BLaER1 treated with 17β-estradiol and CSF1 and Interleukin-3, amounts not matched to agents 10 nM and 100 nM (cell line): ENCODE results near the gene HNMT.
A peak's percentile ranks its signal among the peaks of the same experiment; 100 is the strongest.
"Not testable (repeated sequence)": the region's sequence is repeated elsewhere in the genome, so short reads cannot be mapped to it uniquely, and the experiment has no call there.

Source experiments
- H3K27ac ChIP-seq, 11 experiments: shearing (Covaris generic); formaldehyde crosslinking; 2 replicates each; pipeline ENCODE4 v1.8.1; 2022
- H3K27me3 ChIP-seq, 11 experiments: shearing (Covaris generic); formaldehyde crosslinking; 2 replicates each; pipeline ENCODE4 v1.8.1; 2022
- H3K36me3 ChIP-seq, 11 experiments: shearing (Covaris generic); formaldehyde crosslinking; 2 replicates each; pipeline ENCODE4 v1.8.1; 2022
- H3K4me1 ChIP-seq, 10 experiments: shearing (Covaris generic); formaldehyde crosslinking; 2 replicates each; pipeline ENCODE4 v1.8.1; 2022
- H3K4me2 ChIP-seq, 11 experiments: shearing (Covaris generic); formaldehyde crosslinking; 2 replicates each; pipeline ENCODE4 v1.8.1; 2022
- H3K4me3 ChIP-seq, 10 experiments: shearing (Covaris generic); formaldehyde crosslinking; 2 replicates each; pipeline ENCODE4 v1.8.1; 2022
- H3K9ac ChIP-seq, 11 experiments: shearing (Covaris generic); formaldehyde crosslinking; 2 replicates each; pipeline ENCODE4 v1.8.1; 2022
- H3K9me3 ChIP-seq, 11 experiments: shearing (Covaris generic); formaldehyde crosslinking; replicated peaks in 1 of 11; 2 replicates each; pipeline ENCODE4 v1.8.1; 2022
- H4K20me1 ChIP-seq, 11 experiments: shearing (Covaris generic); formaldehyde crosslinking; 2 replicates each; pipeline ENCODE4 v1.8.1; 2022
- Cebpa-rat ChIP-seq, 11 experiments: shearing (Covaris generic); IDR thresholded peaks; 2 replicates each; pipeline ENCODE4 v1.8.1; 2022

HNMT gene

GRCh38 chr2:137963535-137964065, 673 bp upstream of the HNMT start:
- peak overlapping the region in 7 of 11 experiments; percentile 8 to 96 (median 88); a peak in 13 of 22 replicates for H3K27ac ChIP-seq
- peaks cover 0 to 20% (median 0%) of the 10 kb centered on the region in 11 experiments; a peak in 6 of 22 replicates for H3K36me3 ChIP-seq
- peak overlapping the region in 6 of 11 experiments; percentile 29 to 88 (median 73); a peak in 12 of 22 replicates for H3K9ac ChIP-seq
- H3K9me3 ChIP-seq, result peaks cover 0 to 43% (median 4%) of the 10 kb centered on the region in 11 experiments; a peak in 8 of 22 replicates
- no peak for TF ChIP-seq Cebpa-rat (IDR thresholded peaks at IDR 0.05)
- peak overlapping the region in 2 of 10 experiments; percentile 65 to 73; a peak in 4 of 20 replicates for H3K4me3 ChIP-seq
- H3K4me2 ChIP-seq, result peak overlapping the region in 6 of 11 experiments; percentile 56 to 98 (median 77); a peak in 12 of 22 replicates
- H3K4me1 ChIP-seq, result peaks cover 0 to 95% (median 31%) of the 10 kb centered on the region in 10 experiments; a peak in 12 of 20 replicates
- H3K27me3 ChIP-seq, result no peaks in the 10 kb centered on the region
- no peaks in the 10 kb centered on the region for H4K20me1 ChIP-seq

DNA sequence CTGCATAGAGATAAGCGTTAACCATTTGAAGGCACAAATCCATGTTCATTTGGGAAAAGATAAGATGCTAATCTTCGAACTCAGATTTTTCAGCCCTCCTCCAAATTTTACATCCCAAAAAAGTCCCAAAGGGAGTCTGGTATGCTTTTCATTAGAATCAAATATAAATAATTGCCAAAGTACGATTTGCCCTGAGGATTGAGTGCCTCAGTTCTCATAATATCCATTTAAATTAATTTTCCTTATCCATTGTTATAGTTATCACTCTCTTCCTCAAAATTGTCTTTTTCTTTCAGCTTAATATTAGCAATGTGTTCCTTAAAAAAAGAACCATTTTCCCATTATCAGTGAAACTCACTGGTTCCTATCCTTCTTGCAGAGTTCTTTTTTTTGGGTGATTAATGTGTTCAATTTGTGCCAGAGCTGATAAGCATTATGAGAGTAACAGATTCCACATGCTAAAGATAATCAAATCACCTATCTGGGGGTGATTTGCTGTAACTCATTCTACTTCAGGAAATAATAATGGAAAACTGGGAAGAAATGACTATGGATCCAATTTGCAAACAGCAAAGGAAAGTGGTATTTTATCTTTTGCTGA, 686 bp downstream of the HNMT start:
- Histone ChIP-seq H3K9ac (peak overlapping the region in 5 of 11 experiments; percentile 53 to 88 (median 80); a peak in 9 of 22 replicates), H3K4me3 (peak overlapping the region in 4 of 10 experiments; percentile 58 to 73 (median 62); a peak in 8 of 20 replicates), H4K20me1 (no peaks in the 10 kb centered on the region; a peak in 1 of 22 replicates), H3K27me3 (no peaks in the 10 kb centered on the region), H3K4me2 (peak overlapping the region in 6 of 11 experiments; percentile 56 to 98 (median 77); a peak in 11 of 22 replicates), H3K9me3 (peaks cover 0 to 42% (median 4%) of the 10 kb centered on the region in 11 experiments; a peak in 8 of 22 replicates), H3K4me1 (peaks cover 0 to 95% (median 32%) of the 10 kb centered on the region in 10 experiments; a peak in 12 of 20 replicates), H3K27ac (peak overlapping the region in 6 of 11 experiments; percentile 50 to 96 (median 90); a peak in 12 of 22 replicates), H3K36me3 (peaks cover 0 to 24% (median 0%) of the 10 kb centered on the region in 11 experiments; a peak in 6 of 22 replicates)
- TF ChIP-seq Cebpa-rat (IDR thresholded peaks at IDR 0.05), result no peak

- Histone ChIP-seq H3K36me3 (peaks cover 0 to 35% (median 0%) of the 10 kb centered on the region in 11 experiments; a peak in 6 of 22 replicates), H3K4me3 (peak overlapping the region in 4 of 10 experiments; percentile 28 to 73 (median 62); a peak in 7 of 20 replicates), H3K27ac (peak overlapping the region in 5 of 11 experiments; percentile 34 to 96 (median 91); a peak in 8 of 22 replicates), H3K4me1 (peaks cover 0 to 95% (median 26%) of the 10 kb centered on the region in 10 experiments; a peak in 12 of 20 replicates), H3K4me2 (peak overlapping the region in 4 of 11 experiments; percentile 63 to 98 (median 88); a peak in 8 of 22 replicates), H4K20me1 (no peaks in the 10 kb centered on the region; a peak in 1 of 22 replicates), H3K9me3 (peaks cover 0 to 38% (median 4%) of the 10 kb centered on the region in 11 experiments; a peak in 8 of 22 replicates), H3K9ac (peak overlapping the region in 3 of 11 experiments; percentile 80 to 88 (median 86); a peak in 6 of 22 replicates), H3K27me3 (no peaks in the 10 kb centered on the region)
- TF ChIP-seq Cebpa-rat (IDR thresholded peaks at IDR 0.05), result no peak
Observed at GRCh38 chr2:137966043-137966442, 1.8 kb downstream of the HNMT start.

- peak overlapping the region in 5 of 11 experiments; percentile 53 to 96 (median 91); a peak in 9 of 22 replicates for H3K27ac ChIP-seq
- H4K20me1 ChIP-seq, result no peaks in the 10 kb centered on the region; a peak in 2 of 22 replicates
- peak overlapping the region in 3 of 10 experiments; percentile 58 to 73 (median 65); a peak in 6 of 20 replicates for H3K4me3 ChIP-seq
- TF ChIP-seq Cebpa-rat (IDR thresholded peaks at IDR 0.05), result no peak
- H3K9ac ChIP-seq, result peak overlapping the region in 3 of 11 experiments; percentile 80 to 88 (median 86); a peak in 6 of 22 replicates
- peaks cover 0 to 45% (median 0%) of the 10 kb centered on the region in 11 experiments; a peak in 6 of 22 replicates for H3K36me3 ChIP-seq
- H3K9me3 ChIP-seq, result peaks cover 0 to 30% (median 0%) of the 10 kb centered on the region in 11 experiments; a peak in 4 of 22 replicates
- no peaks in the 10 kb centered on the region for H3K27me3 ChIP-seq
- peaks cover 0 to 95% (median 26%) of the 10 kb centered on the region in 10 experiments; a peak in 12 of 20 replicates for H3K4me1 ChIP-seq
- H3K4me2 ChIP-seq, result peak overlapping the region in 4 of 11 experiments; percentile 63 to 98 (median 84); a peak in 7 of 22 replicates
Observed at GRCh38 chr2:137967042-137967441, 2.8 kb downstream of the HNMT start.

DNA sequence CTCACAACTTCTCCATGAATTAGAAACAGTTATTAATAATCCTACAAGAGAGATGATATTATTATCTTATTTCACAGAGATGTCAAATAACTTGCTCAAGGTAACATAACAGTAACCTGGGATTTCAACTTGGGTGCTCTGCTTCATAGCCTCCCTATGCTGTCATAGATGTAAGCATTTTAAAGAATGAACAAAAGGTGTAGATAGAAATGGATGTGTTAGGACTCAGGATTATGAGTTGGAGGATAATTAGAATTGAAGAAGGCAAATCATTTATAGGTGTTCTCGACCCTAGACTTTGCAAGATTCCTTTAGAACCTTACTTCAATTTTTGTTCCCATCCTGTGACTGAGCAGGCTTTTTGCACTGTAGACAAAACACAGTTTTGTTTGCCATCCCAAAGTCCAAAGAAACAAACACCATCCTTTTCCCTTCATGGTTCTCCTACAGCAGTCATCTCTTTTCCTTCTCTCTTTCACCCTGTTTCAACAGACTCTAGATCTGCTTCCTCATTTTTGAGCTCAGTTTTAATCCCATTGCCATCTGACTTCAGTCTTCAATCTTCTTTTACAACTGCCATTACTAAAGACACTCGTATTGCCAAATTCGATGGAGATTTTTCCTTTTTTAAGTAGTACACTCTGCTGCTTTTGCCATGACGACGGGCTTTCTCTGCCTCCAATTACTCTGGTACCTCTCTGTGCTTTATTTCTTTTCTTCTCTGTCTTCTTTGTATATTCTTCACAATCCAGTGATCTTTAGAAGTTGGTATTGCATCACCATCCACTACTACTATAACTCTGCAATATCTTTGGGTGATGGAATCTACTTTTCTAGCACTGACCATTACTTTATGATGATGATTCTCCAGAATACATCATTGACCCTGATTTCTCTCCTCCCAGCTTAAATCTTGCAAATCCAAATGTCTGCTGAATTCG, 4.5 kb downstream of the HNMT start:
- H3K9me3 ChIP-seq, result peaks cover 0 to 24% (median 0%) of the 10 kb centered on the region in 11 experiments; a peak in 3 of 22 replicates
- peak in 2 of 11 experiments; percentile 13 to 16; a peak in 3 of 22 replicates for TF ChIP-seq Cebpa-rat (IDR thresholded peaks at IDR 0.05)
- peaks cover 0 to 10% (median 0%) of the 10 kb centered on the region in 11 experiments; a peak in 2 of 22 replicates for H4K20me1 ChIP-seq
- H3K36me3 ChIP-seq, result peaks cover 0 to 62% (median 0%) of the 10 kb centered on the region in 11 experiments; a peak in 6 of 22 replicates
- peak overlapping the region in 6 of 11 experiments; percentile 42 to 98 (median 70); a peak in 12 of 22 replicates for H3K4me2 ChIP-seq
- peak overlapping the region in 6 of 11 experiments; percentile 34 to 88 (median 78); a peak in 10 of 22 replicates for H3K9ac ChIP-seq
- H3K4me1 ChIP-seq, result peaks cover 0 to 83% (median 22%) of the 10 kb centered on the region in 10 experiments; a peak in 12 of 20 replicates
- no peaks in the 10 kb centered on the region for H3K27me3 ChIP-seq
- peak overlapping the region in 3 of 10 experiments; percentile 58 to 73 (median 65); a peak in 5 of 20 replicates for H3K4me3 ChIP-seq
- peak overlapping the region in 7 of 11 experiments; percentile 9 to 96 (median 88); a peak in 14 of 22 replicates for H3K27ac ChIP-seq

DNA sequence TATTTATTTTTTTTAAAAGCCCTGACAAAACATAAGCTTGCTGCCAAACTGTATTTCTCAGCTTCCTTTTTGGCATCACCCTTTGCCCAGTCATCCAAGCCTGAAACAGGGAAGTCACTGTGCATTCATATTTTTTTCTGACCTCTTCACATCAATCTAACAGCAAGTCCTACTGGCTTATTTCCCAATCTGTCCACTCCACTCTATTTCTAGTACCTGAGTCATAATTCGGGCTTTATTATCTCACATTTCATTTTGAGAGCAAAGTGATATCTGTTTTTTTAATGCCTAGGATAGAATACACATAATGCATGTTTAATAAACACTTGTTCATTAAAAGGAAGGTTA, 5.1 kb downstream of the HNMT start:
- H3K4me1 ChIP-seq, result peaks cover 0 to 78% (median 15%) of the 10 kb centered on the region in 10 experiments; a peak in 12 of 20 replicates
- H3K9me3 ChIP-seq, result peaks cover 0 to 24% (median 0%) of the 10 kb centered on the region in 11 experiments; a peak in 3 of 22 replicates
- peak overlapping the region in 6 of 11 experiments; percentile 42 to 98 (median 70); a peak in 12 of 22 replicates for H3K4me2 ChIP-seq
- peaks cover 0 to 69% (median 0%) of the 10 kb centered on the region in 11 experiments; a peak in 6 of 22 replicates for H3K36me3 ChIP-seq
- peak in 3 of 11 experiments; percentile 17 to 62 (median 30); a peak in 5 of 22 replicates for TF ChIP-seq Cebpa-rat (IDR thresholded peaks at IDR 0.05)
- peak overlapping the region in 7 of 11 experiments; percentile 9 to 96 (median 88); a peak in 13 of 22 replicates for H3K27ac ChIP-seq
- H3K27me3 ChIP-seq, result no peaks in the 10 kb centered on the region
- H3K9ac ChIP-seq, result peak overlapping the region in 6 of 11 experiments; percentile 34 to 88 (median 78); a peak in 10 of 22 replicates
- H3K4me3 ChIP-seq, result peak overlapping the region in 2 of 10 experiments; percentile 19 to 73; a peak in 1 of 20 replicates
- peaks cover 0 to 17% (median 0%) of the 10 kb centered on the region in 11 experiments; a peak in 2 of 22 replicates for H4K20me1 ChIP-seq

GRCh38 chr2:137969876-137970275, 5.6 kb downstream of the HNMT start:
- Histone ChIP-seq H3K4me1 (peaks cover 0 to 83% (median 11%) of the 10 kb centered on the region in 10 experiments; a peak in 11 of 20 replicates), H3K4me3 (peak overlapping the region in 2 of 10 experiments; percentile 19 to 73; a peak in 1 of 20 replicates)
- TF ChIP-seq Cebpa-rat (IDR thresholded peaks at IDR 0.05), result no peak

GRCh38 chr2:137971259-137971658, 7.0 kb downstream of the HNMT start:
- H3K9ac ChIP-seq, H3K27me3 ChIP-seq: not testable (repeated sequence)
- Histone ChIP-seq H3K4me2 (peak overlapping the region in 3 of 11 experiments; percentile 63 to 98 (median 95); a peak in 6 of 22 replicates), H3K9me3 (peaks cover 0 to 24% (median 0%) of the 10 kb centered on the region in 11 experiments; a peak in 3 of 22 replicates), H3K4me1 (peaks cover 0 to 96% (median 11%) of the 10 kb centered on the region in 10 experiments; a peak in 11 of 20 replicates), H3K4me3 (0 out of 20 replicates have a peak overlapping the region, but pooled peaks of 1 of the 10 experiments have one; percentile 15), H4K20me1 (peaks cover 0 to 36% (median 0%) of the 10 kb centered on the region in 11 experiments; a peak in 2 of 22 replicates), H3K27ac (peak overlapping the region in 2 of 11 experiments; percentile 94 to 96; a peak in 2 of 22 replicates), H3K36me3 (peaks cover 0 to 87% (median 0%) of the 10 kb centered on the region in 11 experiments; a peak in 6 of 22 replicates)

More at GRCh38 chr2:137969876-137970275, 5.6 kb downstream of the HNMT start:
- Histone ChIP-seq H3K9ac (peak overlapping the region in 5 of 11 experiments; percentile 52 to 88 (median 80); a peak in 8 of 22 replicates), H3K4me2 (peak overlapping the region in 6 of 11 experiments; percentile 42 to 98 (median 70); a peak in 10 of 22 replicates), H3K27ac (peak overlapping the region in 6 of 11 experiments; percentile 66 to 96 (median 90); a peak in 13 of 22 replicates), H3K9me3 (peaks cover 0 to 24% (median 0%) of the 10 kb centered on the region in 11 experiments; a peak in 3 of 22 replicates), H3K36me3 (peaks cover 0 to 73% (median 0%) of the 10 kb centered on the region in 11 experiments; a peak in 6 of 22 replicates), H3K27me3 (no peaks in the 10 kb centered on the region), H4K20me1 (peaks cover 0 to 22% (median 0%) of the 10 kb centered on the region in 11 experiments; a peak in 2 of 22 replicates)
